DMS53 (cell line): ENCODE results near the gene PARD3.
A peak's percentile ranks its signal among the peaks of the same experiment; 100 is the strongest.

Experiments used
- DNase-seq: peaks from one replicate; lab custom pipeline; 2025; lab: John Stamatoyannopoulos, UW

The PARD3 gene

GRCh38 chr10:34340934-34341333 lies 474.2 kb downstream of the PARD3 start:
- DNase-seq: no peak

DNA sequence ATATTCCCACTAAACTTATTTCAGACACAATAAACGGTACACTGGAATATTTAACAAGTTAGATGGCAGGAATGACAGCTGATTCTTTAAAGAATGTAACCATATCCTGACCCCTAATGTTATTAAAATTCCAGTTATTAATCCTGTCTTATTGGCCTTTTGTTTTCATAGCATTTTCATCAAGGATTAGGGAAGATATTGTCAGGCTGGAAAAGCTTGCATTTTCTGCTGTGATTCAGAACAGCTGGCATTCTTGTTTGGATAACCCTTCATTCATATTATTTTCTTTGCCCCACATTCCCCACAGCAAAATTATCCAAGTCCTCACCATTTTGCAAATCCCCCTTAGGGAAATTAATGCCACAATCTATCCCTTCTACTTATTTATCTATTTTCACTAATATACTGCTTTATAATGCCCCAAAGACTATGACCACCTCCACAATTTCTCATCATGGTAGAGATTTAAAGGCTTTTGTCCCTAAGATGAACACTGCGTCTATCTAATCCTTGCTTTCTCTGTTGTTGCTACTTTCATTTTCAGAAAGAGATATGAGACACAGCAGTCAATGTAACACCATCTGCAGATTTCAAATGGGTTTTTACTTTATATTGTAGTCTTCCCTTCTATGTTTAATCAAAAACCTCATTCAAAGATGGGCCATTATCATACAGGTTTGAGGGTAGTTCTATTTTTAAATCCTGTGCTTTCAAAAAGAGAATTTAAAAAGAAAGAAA lies 475.1 kb downstream of the PARD3 start:
- DNase-seq: no peak

GRCh38 chr10:34337917-34338316 lies 477.2 kb downstream of the PARD3 start:
- no peak for DNase-seq

DNA sequence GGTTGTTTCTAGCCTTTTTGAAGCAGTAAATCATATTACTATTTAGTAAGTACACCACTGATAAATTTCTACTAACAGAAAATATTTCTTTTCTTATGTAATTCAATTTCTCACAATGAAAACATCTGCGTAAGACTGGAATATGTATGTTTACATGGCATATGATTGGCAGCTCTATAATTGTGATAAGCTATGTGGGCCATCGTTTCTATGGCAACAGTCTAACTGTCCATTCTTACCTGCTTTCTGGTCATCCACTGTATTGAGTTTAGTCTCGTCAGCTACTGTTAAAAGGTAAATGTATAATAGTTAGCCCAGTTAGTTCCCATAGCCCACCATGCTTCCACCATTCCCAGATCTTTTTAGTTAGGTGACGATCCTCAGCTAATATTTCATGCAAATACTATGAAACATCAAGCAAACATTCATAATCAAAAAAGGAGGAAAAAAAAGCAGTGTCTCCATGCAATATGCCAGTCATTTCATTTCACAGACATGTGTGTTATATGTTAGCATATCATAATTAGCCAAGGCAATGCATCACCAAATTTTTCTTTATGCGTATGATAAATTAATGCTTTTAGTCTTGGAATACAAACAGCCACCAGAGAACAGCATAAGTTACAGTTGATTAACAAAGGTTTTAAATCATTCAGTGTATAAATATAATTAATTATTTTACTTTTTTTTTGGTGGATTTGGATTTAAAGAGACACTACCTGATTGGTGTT lies 479.0 kb downstream of the PARD3 start:
- DNase-seq: no peak

DNA sequence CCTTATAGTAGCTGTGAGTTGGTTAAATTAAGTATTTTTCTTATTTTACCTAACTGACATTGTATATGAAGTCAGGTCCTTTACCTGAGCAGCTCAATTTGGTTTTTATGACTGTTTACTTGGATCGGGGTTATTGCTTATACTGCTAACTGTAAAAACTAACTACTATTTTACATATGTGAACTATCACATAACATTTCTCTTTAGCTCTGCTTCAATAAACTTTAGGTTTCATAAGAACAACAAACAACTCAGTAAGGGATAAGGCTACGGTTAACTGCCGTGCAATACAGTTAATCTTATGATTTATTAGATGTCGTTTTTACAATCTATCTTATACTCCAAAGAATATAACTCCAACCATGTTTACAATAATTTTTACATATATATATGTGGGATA lies 480.2 kb downstream of the PARD3 start:
- no peak for DNase-seq

GRCh38 chr10:34333513-34333912 lies 481.6 kb downstream of the PARD3 start:
- no peak for DNase-seq

DNA sequence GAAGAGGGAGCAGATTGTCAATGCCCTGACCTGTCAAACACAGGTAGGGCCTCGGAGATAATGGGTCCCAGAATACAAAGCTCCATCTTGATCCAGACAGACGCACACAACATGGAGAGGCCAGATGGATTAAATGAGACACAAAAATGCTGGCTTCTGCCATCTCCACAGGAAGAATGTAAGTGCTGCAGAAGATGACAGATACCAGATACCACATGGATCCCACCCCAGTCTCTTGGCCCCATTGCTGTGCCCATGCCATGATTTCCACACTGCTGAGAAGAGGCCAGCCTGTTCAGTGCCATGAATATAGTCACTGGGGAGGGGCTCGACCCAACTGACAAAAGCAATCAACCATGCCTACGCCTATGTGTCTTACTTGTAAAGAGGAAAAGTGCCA lies 487.9 kb downstream of the PARD3 start:
- no peak for DNase-seq

DNA sequence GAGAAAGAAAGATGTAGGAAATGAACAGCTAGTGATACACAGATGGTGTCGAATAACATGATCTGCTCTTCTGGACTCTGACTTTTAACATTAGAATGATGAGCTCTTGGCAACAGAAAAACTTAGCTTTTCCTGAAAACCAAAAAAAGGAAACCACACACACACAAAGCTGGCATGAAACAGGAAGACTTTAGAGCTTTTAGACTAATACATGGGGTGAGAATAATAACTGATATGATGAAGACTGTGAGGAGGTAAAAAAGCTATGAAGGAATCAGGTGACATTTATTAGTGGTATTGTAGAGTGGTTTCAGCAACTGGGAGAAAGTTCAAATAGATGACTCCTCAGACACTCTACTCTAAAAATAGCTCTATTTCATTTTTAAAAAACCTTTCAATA lies 491.9 kb downstream of the PARD3 start:
- no peak for DNase-seq

DNA sequence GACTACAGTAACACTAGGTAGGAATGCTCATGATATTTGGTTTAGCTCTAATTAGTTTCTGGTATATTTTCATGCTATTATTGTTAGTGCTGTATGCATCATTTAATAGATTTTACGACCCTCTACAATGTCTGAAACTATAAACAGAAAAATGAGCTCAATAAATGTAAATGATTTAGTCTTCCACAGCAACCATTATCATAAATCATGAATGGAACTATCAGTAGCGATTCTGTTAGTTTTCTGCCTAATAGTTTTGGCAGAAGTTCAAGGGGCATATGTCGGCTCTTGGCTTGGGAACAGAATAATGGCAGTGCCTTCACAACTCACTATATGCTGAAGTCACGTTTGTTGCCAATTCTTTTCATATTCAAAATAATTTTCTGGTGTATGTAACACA lies 494.8 kb downstream of the PARD3 start:
- no peak for DNase-seq

DNA sequence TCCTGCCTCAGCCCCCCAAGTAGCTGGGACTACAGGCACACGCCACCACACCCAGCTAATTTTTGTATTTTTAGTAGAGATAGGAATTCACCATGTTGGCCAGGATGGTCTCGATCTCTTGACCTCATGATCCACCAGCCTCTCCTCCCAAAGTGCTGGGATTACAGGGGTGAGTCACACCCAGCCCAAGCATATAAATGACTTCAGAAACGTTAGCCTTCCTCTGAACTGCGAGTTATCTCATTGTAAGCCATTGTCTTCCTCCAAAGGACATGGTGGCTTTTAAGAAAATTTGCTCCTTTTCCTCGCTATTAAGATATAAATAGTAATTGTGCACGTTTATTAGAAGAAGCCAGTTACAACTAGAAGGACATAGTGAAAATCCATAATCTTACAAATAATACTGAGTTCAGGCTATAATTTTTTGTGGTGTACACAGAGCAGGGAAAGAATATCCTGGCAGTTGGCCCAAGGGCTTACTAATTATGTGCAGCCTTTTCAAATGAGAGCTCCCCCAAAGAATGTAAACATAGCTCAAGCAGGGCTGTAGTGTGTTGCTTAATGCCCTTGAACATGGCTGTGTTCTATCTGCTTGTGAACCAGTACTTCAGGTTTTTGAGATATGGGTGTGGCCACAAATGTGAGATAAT lies 495.8 kb downstream of the PARD3 start:
- DNase-seq: peak; percentile 85

DNA sequence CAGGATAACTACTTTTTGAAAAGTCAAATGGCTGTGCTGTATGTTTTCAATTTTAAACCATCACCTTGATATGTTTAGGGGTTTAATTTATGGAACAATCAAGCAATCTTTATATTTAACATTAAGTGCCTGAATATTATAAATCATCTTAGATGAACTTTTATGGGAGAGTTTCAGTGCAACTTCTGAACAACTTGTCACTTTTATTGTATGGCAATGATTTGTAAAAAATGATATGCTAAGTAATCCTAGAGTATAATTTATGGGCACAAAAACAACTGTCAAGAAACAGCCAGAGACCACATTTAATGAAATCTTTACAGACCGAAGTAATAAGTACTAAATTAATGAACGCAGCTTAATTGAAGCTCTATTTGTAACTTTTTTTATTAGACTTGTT lies 498.9 kb downstream of the PARD3 start:
- DNase-seq: no peak

DNA sequence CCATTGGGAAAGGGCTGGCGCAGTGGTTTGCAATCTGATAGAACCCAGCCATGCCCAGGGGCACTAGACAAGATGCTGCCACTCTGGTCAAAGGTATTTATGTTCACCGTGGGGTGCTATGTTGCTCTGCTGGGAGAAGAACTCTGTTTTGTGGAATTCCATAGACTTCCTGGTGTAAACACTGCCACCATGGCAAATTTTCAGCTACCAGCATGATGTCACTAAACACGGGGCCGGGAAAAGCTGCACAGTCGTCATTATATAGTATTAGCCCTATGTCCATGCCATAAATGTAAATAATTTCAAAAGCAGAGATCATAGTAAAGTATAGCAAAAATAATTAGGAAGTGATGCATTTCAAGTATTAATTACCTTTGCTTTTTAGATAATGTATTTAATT lies 500.6 kb downstream of the PARD3 start:
- DNase-seq: no peak

GRCh38 chr10:34313888-34314287 lies 501.2 kb downstream of the PARD3 start:
- no peak for DNase-seq

DNA sequence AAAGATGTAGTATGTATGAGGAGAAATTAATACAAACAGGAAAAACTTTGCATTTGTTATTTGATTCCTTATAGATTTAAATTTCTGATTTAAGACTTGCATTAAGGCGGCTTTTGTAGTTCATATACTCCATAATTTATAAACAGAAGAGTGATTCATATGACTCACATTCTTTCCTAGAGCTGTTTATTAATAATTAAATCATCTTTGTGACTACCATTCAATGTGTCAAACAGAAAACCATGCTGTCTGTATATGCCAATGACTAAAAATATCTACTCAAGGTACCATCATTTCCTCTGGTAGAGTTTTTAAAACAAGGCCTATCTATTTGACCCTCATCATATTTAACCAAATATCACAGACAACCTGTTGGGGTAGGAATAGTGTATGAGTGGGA lies 501.7 kb downstream of the PARD3 start:
- DNase-seq: no peak

- no peak for DNase-seq
These were observed 503.4 kb downstream of the PARD3 start for GRCh38 chr10:34311679-34312078.

DNA sequence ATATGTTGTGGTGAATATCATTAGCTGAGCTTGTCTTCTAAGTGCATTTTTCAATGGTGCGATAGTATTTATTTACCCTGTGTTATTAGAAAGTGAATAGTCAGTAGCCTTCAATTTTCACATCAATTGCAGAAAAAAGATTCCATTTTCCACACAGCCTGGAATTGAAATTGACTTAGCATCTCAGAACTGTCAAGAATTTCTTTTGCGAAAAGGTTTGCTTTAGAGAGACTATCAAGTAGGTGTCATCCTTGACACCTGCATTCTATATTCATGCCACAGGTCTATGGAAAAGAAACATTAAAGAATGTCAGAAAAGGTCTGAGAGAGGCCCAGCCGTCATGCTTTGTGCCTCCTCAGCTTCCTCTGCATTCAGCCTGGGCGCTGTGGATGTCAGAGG lies 504.9 kb downstream of the PARD3 start:
- DNase-seq: no peak

- DNase-seq: peak; percentile 90
These were observed 509.9 kb downstream of the PARD3 start for GRCh38 chr10:34305189-34305588.

GRCh38 chr10:34303022-34303421 lies 512.1 kb downstream of the PARD3 start:
- DNase-seq: peak; percentile 19

DNA sequence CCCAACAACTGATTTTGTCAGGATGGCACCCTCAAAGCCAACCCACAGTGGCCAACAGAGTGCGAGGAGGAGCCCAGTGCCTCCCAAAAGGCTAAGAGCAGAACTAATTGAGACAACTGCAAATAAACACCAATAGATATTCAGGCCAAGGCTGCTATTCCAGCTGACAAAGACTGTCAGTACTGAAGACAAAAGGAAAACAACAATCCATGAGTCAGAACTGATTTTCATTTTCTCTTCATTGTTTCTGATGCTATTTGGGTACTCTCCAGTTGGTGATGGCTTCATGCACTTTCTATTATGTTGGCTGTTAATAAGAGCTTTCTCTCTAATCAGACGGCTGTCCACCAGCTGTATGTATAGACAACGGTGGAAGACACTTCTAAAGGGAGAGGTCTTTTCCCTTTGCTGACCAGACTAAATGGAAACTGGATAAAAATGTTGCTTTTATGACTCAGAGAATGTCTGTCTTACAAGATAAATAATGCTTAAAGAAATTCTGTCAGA lies 515.9 kb downstream of the PARD3 start:
- DNase-seq: no peak

GRCh38 chr10:34298346-34298818 lies 516.7 kb downstream of the PARD3 start:
- no peak for DNase-seq

DNA sequence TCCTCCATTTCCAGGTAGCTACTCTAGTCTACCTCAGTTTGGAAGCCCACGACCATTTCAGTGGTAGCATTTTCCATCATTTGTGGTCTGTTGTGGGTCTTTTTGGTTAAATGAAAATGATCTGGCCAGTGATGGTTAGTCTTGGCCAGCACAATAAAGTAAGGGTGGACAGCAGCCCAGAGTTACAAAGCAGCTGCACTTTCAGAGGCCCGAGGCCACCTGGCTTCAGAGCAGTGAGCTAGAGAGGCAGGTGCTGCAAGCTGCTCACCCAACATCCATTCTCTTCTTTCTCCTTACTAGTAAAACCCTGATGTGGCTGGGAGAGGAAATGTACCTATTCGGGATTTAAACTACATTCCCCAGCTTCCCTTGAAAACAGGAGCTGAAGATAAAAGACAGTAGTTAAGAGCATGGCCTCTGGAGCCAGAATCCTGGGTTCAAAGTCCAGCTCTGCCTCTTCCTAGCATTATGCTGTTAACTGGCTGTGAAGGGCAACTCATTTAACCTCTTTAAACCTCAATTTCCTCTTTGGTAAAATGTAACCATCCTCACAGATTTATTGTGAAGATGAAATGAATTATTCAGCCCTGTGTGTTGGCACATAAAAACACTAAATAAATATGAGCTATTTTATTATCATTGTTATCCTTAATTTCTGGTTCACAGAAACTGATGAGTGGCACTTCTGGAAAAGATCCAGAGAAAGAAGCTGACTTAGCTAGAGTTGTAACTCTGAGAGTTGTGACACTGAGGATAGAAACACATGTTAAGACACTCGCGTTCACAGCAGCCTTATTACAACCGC lies 517.4 kb downstream of the PARD3 start:
- DNase-seq: peak; percentile 51

DNA sequence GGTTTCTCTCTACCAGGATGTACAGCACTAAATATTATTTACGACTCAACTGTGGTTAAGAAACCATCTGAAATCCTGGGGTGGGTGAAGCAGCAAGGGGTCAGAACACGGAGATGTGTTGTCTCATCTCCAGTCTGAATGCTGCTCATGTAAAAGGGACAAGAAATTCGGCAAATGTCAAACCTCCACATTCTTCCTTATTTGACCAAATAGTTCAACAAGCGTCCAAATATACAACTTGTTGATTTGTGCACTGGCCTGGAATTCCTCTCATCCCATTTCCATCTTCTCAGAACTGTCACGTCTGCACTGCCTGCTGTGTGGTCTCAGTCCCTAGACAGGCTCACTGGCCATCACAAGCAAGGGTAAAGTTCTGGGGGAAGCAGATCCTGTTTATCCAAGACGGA lies 520.0 kb downstream of the PARD3 start:
- DNase-seq: no peak
